GM04504 (cell line): Measurements from ENCODE around the gene APOL4.
A peak's percentile ranks its signal among the peaks of the same experiment; 100 is the strongest.
"Not testable (repeated sequence)": the region's sequence is repeated elsewhere in the genome, so short reads cannot be mapped to it uniquely, and the experiment has no call there.

Source experiments
- DNase-seq: peaks from one replicate; pipeline ENCODE4 v3.0.0-alpha.2; 2012; ENCODE audit warnings: low read depth

The APOL4 gene

GRCh38 chr22:36206255-36206654, 4.6 kb upstream of the APOL4 start:
- DNase-seq: no peak

DNA sequence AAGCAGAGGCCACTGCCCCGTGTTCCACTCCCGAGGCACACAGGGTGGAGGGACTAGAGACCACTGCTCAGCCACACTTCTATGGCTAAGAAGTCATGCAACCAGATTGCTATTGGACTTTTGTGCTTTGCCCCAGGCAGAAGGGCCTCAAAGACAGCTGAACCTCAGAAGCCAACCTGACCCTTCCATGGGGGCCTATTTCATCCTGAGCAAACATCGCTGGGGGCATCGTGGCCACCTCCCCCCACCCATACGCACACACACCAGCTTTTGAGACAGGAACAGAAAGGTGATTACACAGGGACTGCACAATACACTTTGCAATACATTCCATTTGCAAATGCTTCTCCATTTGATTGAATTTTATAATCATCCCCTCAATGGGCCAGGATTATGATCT, 4.0 kb upstream of the APOL4 start:
- DNase-seq: not testable (repeated sequence)

DNA sequence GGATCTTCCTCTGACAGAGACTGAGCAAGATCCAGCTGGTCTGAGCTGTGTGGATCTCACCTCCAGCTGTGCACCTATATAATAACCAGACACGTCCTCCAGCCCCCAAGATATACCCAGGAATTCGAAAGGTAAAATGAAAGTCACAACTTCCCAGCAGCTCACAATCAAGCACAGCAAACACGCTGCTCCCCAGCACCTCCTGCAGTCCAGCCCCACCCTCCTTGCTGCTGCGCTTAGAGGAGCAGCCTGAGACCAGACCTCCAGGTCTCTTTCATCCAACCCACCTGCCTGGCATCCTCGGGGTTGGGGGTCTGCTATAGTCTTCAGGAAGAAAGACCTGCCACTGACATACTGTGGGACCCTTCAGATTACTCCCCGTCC, 3.0 kb upstream of the APOL4 start:
- no peak for DNase-seq

DNA sequence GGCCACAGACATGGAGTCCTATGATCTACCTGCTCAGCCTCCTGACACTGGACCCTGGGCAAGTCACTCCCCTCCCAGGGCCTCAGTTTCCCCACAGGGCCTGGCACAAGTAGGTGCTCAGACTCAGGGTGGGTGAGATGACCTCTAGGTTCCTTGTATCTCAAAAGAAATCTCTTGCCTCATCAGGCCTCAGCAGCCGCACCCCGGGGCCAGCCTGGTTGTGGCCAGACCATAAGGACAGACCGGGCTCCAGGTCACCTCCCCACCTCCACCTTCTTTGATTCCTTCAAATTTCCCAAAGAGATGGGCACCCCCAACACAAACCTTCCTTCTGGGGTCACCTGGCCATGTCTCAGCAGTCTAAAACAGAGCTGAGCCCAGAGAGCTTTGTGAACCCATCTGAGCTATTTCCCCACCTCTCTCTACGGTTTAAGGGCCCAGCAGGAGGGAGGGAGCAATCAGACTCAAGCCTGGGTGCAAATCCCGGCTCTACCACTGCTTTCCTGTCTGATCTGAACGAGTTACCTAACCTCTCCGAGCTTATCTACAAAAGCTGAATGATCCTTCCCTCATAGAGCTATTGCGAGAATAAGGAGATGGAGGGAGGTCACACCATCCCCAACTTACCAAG, 2.5 kb upstream of the APOL4 start:
- DNase-seq: no peak

- not testable (repeated sequence) for DNase-seq
These were observed 1.8 kb upstream of the APOL4 start for GRCh38 chr22:36203441-36203840.

DNA sequence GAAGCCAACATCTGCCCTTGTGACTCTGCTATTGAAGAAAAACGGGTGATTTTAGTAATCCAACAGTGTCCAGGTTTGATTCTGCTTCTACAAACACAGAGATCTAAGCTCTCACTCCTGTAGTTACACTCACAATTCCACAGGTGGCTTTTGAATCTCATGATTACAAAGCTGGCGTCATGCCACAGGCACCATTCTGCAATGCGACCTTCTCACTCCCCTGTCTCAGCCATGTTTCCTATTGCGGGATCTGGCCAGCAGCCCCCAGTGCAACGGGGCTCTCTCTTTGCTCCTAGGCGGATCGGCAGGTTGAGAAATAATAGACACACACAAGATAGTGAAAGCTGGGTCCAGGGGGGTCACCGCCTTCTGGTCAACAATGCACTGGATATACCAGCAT, 1.3 kb upstream of the APOL4 start:
- not testable (repeated sequence) for DNase-seq

- DNase-seq: not testable (repeated sequence)
These were observed 584 bp downstream of the APOL4 start for GRCh38 chr22:36201025-36201424.

DNA sequence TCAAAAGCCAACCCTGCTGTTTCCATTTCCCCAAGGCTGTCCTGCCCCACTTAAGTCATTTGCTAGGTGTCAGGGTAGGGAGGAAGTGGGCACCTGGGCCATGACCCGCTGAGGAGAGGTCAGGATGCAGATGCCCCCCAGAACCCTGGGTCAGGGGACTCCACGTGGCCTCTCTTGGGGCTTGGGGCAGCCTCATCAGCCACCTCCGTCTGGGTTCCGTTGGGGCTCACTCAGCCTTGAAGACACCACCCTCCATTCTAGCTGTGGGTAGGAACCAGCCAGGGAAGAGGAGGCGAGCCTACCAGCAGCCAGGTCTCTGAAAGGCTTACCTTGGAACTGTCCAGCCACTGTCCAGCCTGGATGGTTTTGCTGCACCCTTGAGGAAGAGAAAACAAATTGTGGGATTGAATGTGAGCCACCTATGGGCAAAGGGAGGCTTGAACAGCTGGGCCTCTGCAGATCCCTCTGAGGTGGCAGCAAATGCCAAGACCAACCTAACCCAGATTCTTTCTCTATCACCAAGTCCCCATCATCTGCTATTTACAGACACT, 2.5 kb downstream of the APOL4 start:
- DNase-seq: no peak

GRCh38 chr22:36198536-36198935, 3.1 kb downstream of the APOL4 start:
- DNase-seq: no peak

DNA sequence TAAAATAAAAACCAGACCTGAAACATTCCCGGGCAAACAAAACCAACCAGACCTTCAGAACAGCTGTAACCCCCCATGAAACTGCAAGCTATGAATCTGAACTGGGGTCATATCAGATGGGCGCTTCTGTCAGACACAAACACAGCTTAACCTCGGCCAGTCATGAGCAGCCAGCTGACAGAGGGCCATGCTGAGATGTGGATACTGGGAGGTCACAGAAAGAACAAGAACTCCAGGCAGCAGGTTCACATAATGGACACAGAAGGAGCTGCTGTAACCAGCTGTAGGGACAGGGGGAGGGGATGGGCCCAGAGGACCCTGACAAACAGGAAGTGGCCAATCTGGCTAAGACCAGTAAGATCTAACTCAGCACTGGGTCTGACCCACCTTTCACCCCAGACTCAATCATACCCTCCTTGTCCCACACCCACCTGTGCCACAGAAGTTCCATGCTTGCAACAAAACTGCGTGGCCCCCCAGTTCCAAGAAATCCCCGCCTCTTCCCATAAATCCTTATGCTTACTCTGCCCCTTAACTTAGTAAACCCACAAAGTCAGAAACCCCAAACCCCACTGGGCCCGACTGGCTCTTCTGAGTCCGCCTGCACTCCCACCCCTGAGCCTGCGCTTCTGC, 4.0 kb downstream of the APOL4 start:
- no peak for DNase-seq

- no peak for DNase-seq
These were observed 4.6 kb downstream of the APOL4 start for GRCh38 chr22:36197065-36197440.

DNA sequence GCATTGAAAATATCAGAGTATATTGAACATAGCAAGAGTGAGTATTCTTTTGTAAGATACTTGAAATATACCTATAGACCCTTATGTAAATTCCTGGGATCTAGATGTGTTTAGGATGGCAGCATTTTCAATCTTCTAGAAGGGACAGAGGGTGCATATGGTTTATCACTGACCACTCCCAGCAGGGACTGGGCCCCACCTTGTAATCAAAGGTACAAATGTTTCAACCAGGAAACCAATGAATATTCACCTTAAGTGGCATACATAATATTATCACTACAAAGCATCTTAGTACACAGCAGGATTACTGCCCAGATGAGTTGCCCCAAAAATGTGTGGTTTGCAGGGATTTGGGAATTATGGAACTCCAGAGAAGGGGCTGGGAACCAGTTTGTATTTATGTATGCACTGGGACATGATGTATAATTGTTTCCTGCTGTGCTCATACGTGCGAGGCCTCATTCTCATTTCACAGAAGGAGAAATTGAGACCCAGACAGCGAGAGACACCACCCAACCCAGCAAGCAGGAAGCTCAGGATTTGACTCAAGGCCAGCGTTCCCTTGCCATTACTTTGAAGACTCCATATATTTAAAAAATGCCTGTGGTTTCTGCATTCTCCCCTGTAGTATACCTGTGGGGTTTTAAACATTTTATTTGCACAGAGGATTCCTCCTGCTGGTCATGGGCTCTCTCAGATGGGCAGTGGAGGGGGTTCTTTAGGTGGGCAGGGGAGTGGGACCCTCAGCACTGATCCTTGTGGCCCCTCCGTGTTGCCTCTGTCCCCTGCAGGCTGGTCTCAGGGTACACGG, 5.2 kb downstream of the APOL4 start:
- no peak for DNase-seq

DNA sequence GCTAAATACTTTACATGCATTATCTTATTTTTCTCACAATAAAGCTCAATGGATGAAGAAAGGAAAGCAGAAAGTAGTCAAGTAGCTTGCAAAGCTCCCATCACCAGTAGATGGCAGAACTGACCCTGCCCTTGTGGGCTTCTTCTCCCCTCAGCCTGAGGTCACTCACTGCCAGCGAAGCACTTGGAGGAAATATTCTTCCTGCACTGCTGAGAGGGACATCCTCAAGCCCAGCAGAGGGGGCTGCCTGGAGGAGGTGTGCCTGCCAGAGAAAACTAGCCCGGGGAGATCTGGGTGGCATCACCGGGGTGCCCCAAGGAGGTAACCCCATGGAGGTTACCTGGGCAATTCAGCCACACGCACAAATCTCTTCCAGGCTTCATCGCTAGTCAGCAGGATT, 6.6 kb downstream of the APOL4 start:
- DNase-seq: no peak

DNA sequence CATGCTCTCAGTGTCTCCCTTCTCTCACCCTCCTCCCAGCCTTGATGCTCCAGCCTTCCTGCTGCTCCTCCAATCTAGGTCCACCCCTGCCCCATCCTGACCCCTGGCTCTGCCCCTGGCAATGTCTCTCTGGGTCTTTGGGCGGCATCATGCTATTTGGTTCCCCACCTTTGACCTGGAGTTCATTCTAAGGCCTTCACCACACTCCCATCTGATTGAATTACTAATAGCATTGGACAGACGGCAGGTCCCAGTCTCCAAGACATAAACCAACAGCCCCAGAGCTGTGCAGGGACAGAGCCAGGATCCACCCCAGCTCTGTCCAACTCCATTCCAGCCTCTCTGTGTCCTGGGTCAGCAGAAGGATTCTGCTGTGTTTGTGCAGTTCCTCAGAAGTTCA, 7.2 kb downstream of the APOL4 start:
- no peak for DNase-seq

DNA sequence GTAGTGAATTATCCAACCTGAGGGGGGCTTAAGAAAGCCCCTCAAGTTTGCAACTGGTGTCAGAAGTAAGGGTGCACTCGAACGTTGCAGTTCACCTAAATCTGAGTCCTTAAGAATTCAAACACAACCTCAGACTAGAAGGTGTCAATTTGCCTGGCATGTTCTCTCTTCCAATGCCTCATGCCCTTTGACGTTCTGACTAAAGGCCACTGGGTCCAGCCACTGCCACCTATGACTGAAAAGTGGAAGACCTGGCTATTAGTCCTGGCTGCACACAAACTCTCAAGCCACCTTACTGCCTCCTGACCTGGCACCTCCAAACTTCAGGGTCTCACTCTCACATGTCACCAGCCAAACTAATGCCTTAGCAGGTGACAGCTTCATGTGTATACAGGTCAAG, 8.0 kb downstream of the APOL4 start:
- DNase-seq: no peak

DNA sequence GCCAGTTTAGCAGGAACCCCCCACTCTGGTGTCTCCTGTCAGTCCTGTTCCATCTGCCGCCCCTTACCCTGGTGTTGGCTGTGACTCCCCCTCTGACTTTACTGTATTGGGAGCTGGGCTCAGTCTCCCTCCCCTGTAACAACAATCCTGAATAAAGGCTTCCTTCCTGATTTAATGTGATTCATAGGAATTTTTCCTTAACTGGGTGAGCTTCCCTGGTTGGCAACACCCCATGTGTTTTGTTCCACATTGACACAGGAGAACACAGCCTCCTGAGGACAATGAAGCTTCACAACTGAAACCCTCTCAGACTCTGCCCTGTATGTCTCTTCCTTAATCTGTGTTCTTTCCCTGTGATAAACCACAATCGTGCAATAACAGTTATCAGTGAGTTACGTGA, 8.4 kb downstream of the APOL4 start:
- no peak for DNase-seq

GRCh38 chr22:36192542-36192941, 9.1 kb downstream of the APOL4 start:
- no peak for DNase-seq

- DNase-seq: peak; percentile 72
These were observed 10.3 kb downstream of the APOL4 start for GRCh38 chr22:36191106-36191836.

GRCh38 chr22:36187862-36188261, 13.7 kb downstream of the APOL4 start:
- not testable (repeated sequence) for DNase-seq

- no peak for DNase-seq
These were observed 15.6 kb downstream of the APOL4 start for GRCh38 chr22:36185828-36186624.

- no peak for DNase-seq
These were observed 17.1 kb downstream of the APOL4 start for GRCh38 chr22:36184433-36185025.
